ENCODE results near the gene ABHD12. TPM values are rescaled to one million over a fixed set of nuclear protein-coding genes. Genes with fewer than 3 reads are reported as not detected.

ABHD12 gene
- total RNA-seq (10 to 100 TPM; 44.4 to 73.0 (median 53.9) TPM), polyA plus RNA-seq (10 to 100 TPM; 55.9 to 64.3 TPM)

- H3K4me3 ChIP-seq = peak within 1 kb of the TSS; percentile 87 to 97 (median 92)
- FAIRE-seq = no peak
- H3K4me1 ChIP-seq = peaks cover 0 to 8% (median 0%) of the 10 kb centered on the region in 3 donors
- intact Hi-C loops (cut with DNase I) = no loop called here
- H3K27ac ChIP-seq = peak within 1 kb of the TSS; percentile 82 to 94 (median 91)
- WGBS, 2 donors = 0 to 1% methylated on average over 47 to 91 of the region's 91 CpGs
- H3K27me3 ChIP-seq = no peaks in the 10 kb centered on the region
- no peaks in the 10 kb centered on the region for H3K9me3 ChIP-seq
- peak; percentile 94 to 98 (median 94) for ATAC-seq
- H3K36me3 ChIP-seq = no peaks in the 10 kb centered on the region
- peak; percentile 96 to 98 (median 97) for DNase-seq
- TF ChIP-seq CTCF (IDR thresholded peaks at IDR 0.05) = no peak
These were observed at the start of gene ABHD12 for GRCh38 chr20:25390538-25391528. ABHD12 (minus strand) TSS chr20:25390835; CDS start chr20:25390703, 132 bp downstream.

- intact Hi-C loops (cut with DNase I) = no loop called here
- WGBS, 2 donors = 84 to 92% methylated on average over 3 of the region's 3 CpGs
- no peak for DNase-seq
- H3K4me1 ChIP-seq = no peaks in the 10 kb centered on the region
- H3K36me3 ChIP-seq = no peaks in the 10 kb centered on the region
- no peak for TF ChIP-seq CTCF (IDR thresholded peaks at IDR 0.05)
- no peak overlapping the region for H3K4me3 ChIP-seq
- H3K9me3 ChIP-seq = no peaks in the 10 kb centered on the region
- H3K27ac ChIP-seq = no peak overlapping the region
- H3K27me3 ChIP-seq = no peaks in the 10 kb centered on the region
- no peak for ATAC-seq
- FAIRE-seq = no peak
These were observed 48.7 kb upstream of the ABHD12 start for GRCh38 chr20:25439328-25439727.

GRCh38 chr20:25437153-25437581 lies 46.5 kb upstream of the ABHD12 start:
- no peak for TF ChIP-seq CTCF (IDR thresholded peaks at IDR 0.05)
- intact Hi-C loops (cut with DNase I) = no loop called here
- no peak overlapping the region for H3K27ac ChIP-seq
- no peak overlapping the region for H3K4me3 ChIP-seq
- WGBS, 2 donors = 45 to 46% methylated on average over 4 of the region's 4 CpGs
- H3K27me3 ChIP-seq = no peaks in the 10 kb centered on the region
- FAIRE-seq (no peak), DNase-seq (no peak), ATAC-seq (peak in 2 of 4 donors; percentile 37 to 44)
- H3K36me3 ChIP-seq = no peaks in the 10 kb centered on the region
- H3K9me3 ChIP-seq = no peaks in the 10 kb centered on the region
- no peaks in the 10 kb centered on the region for H3K4me1 ChIP-seq

- H3K9me3 ChIP-seq = no peaks in the 10 kb centered on the region
- 89% methylated on average over 3 of the region's 3 CpGs for WGBS, 2 donors
- ATAC-seq (no peak), FAIRE-seq (no peak), DNase-seq (no peak)
- H3K27ac ChIP-seq = no peak overlapping the region
- intact Hi-C loops (cut with DNase I) = no loop called here
- H3K36me3 ChIP-seq = no peaks in the 10 kb centered on the region
- H3K4me1 ChIP-seq = no peaks in the 10 kb centered on the region
- no peak overlapping the region for H3K4me3 ChIP-seq
- no peak for TF ChIP-seq CTCF (IDR thresholded peaks at IDR 0.05)
- H3K27me3 ChIP-seq = no peaks in the 10 kb centered on the region
These were observed 33.9 kb upstream of the ABHD12 start for GRCh38 chr20:25424536-25424935.

- DNase-seq (no peak), ATAC-seq (no peak), FAIRE-seq (no peak)
- no peak for TF ChIP-seq CTCF (IDR thresholded peaks at IDR 0.05)
- Histone ChIP-seq H3K36me3 (no peaks in the 10 kb centered on the region), H3K27me3 (no peaks in the 10 kb centered on the region), H3K4me1 (no peaks in the 10 kb centered on the region), H3K9me3 (no peaks in the 10 kb centered on the region), H3K4me3 (no peak overlapping the region), H3K27ac (no peak overlapping the region)
- intact Hi-C loops (cut with DNase I) = no loop called here
- WGBS, 2 donors = 81 to 90% methylated on average over 4 of the region's 4 CpGs
These were observed 31.4 kb upstream of the ABHD12 start for GRCh38 chr20:25422032-25422431.

Data from pancreas (tissue), 10 donors.